ENCODE measurements around the gene COL23A1.
A peak's percentile ranks its signal among the peaks of the same experiment; 100 is the strongest.
"Not testable (repeated sequence)": the region's sequence is repeated elsewhere in the genome, so short reads cannot be mapped to it uniquely, and the experiment has no call there.

The COL23A1 gene

DNA sequence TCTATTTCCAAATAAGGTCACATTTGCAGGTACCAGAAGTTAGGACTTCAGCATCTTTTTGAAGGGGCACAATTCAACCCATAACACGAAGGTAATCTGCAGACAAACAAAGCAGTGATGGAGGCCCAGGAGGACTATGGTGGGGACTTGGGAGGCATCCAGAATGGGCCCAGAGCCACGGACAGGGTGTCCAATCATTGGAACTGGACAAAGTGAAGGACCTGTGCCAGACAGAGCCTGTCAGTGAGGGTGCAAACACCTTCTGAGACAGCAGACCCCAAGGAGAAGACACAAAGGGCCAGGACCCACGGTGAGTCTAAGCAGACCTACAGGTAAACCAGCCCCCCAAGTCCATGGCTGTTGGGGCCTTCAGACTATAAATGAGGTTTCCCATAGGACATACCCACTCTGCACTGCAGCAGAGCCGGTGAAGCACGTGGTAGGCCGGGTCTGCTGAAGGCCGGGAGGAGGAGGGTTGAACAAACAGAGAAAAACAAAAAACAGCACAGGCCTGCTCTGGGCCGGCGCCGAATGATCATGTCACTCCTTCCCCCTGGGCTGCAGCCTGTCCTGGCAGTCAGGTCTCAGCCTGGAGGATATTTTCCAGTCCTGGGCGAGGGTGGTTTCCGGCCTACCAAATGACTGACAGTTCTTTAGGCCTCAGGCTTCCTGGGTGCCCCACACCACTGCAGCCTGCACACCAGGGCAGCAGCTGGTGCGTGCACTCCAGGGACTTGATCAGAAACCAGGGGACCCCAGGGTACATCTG lies 84.4 kb downstream of the COL23A1 start:
- no peak for DNase-seq (ENCODE audit: low spot score)

DNA sequence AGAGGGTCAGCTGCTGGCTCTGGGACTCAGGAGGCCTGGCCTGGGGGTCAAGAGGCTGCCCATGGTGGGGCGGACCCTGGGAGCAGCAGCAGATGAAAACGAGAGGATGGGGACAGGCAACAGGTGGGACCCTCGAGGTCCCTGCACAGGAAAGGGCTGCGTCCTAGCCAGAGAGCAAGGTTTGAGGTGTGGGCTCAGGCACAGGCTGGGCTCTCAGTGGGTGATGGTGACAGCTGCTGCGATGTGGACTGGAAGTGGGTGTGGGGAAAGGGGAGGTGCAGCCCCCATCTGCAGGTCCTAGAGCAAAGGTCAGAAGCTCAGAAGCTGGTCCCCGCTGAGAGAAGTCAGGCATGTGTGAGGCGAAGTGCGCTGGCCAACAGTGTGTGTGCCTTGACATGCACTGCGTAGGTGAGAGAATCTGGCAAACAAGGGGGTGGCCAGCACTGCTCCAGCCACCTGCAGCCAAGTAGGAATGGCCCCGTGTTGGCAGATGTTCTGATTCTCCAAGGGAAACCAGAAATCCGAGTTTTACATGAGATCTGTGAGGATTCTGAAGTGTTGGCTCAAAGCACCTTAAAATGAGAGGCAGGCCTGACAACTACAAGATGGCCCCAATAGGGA lies 85.7 kb downstream of the COL23A1 start:
- DNase-seq (ENCODE audit: low spot score): no peak

DNA sequence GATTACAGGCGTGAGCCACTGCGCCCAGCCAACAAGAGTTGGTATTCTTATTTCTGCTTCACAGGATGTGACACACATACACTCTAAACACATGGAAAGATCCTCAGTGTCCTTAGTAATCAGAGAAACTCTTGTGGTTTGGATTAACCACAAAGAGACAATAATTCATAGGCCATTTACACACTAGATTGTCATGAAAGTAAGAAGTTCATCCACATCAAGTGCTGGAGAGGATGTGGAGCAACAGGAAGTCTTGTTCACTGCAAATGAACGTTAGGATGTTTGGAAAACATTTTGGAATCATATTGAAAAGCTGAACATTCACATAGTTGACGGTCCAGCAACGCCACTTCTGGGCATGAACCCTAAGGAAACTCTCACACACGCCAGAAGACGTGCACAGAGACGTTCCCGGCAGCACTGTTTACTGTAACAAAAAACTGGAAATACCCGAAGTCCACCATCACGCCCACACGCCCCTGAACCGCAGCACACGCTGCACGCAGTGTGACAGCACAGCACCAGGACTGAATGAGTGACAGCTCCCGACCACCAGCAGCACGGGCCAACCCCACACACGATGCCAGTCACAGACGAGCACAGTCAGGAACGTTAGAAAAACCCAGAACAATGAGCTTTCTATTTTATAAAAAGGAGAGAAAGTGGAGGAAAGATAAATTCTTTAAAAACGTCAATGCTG lies 87.6 kb downstream of the COL23A1 start:
- no peak for DNase-seq (ENCODE audit: low spot score)

DNA sequence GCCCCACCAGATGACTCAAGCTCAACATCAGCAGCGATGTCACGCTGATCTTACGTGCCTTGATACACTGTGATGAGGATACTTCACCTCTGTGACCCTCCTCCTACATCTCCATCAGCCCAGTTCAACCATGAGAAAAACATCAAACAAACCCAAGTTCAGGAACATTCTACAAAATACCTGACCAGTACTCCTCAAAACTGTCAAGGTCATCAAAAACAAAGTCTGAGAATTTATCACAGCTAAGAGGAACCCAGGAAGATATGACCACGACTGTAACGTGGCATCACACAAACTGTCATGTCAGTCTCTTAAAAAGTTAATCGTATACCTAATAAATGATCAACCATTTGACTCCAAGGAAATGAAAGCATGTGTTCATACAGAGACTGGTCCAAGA lies 90.8 kb downstream of the COL23A1 start:
- DNase-seq (ENCODE audit: low spot score): no peak

DNA sequence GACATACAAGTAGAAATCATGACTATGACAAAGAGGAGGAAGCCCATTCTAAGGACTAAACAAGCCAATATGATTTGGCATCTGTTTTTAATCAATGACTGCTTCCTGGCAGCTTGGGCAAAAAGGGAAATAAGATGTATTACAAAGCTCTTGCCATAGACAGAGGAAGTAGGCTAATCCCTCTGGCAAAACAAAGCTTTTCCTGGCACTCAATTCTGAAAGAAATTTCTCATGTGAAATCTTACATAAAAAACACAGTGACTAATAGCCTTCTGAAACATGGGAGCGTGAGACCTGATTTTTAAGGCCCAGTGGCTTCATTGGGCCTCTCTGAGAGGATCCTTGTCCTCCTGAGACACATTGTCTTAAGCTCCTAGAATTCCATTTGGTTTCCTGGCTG lies 93.6 kb downstream of the COL23A1 start:
- DNase-seq (ENCODE audit: low spot score): peak; percentile 53

DNA sequence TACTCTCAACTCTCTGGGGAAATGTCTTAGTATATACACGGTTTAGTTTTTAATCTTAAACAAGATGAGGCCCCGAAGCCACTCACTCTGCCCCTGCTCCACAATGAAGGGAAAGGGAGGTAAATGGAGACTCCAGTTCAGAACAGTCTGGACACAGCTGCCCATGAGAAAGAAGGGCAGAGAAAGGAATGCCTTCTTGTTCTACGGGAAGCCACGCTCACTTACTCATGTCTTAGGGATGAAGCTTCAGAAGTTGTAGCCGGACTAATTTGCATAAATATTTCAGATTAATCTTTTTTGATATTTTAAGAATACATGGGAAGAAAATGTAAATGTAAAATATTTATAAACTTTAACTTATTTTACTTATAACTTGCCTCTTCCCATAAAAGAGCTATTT lies 94.0 kb downstream of the COL23A1 start:
- no peak for DNase-seq (ENCODE audit: low spot score)

DNA sequence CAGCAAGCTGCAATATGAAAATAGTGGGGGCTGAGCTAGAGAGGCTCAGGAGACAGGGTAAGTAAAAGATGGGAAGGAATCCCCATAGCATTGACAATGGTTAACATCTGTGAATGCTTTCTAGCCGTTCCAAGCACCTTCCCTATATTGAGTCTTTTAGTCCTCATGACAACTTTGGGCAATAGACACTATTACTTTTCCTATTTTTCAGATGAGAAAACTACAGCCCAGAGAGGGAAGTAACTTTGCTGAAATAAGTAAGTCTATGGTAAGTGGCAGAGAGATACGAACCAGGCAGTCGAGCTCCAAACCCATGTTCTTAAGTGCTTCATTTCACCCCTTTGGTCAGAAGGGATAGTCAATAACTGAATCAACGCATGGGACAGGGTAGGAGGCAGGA lies 94.5 kb downstream of the COL23A1 start:
- DNase-seq (ENCODE audit: low spot score): no peak

DNA sequence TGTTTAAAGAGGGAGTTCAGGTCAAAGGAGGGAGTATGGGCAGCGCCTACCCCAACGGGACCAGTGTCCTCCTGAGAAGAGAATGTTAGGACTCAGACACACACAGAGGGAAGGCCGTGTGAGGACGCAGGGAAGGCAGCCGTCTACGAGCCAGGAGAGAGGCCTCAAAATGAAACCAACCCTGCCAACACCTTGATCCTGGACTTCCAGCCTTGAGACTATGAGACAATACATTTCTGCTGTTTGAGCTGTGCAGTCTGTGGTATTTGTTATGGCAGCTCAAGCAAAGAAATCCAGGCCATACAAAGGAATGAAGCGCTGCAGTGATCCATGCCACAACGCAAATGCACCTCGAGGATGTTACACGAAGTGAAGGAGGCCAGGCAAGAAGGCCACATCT lies 97.9 kb downstream of the COL23A1 start:
- no peak for DNase-seq (ENCODE audit: low spot score)

DNA sequence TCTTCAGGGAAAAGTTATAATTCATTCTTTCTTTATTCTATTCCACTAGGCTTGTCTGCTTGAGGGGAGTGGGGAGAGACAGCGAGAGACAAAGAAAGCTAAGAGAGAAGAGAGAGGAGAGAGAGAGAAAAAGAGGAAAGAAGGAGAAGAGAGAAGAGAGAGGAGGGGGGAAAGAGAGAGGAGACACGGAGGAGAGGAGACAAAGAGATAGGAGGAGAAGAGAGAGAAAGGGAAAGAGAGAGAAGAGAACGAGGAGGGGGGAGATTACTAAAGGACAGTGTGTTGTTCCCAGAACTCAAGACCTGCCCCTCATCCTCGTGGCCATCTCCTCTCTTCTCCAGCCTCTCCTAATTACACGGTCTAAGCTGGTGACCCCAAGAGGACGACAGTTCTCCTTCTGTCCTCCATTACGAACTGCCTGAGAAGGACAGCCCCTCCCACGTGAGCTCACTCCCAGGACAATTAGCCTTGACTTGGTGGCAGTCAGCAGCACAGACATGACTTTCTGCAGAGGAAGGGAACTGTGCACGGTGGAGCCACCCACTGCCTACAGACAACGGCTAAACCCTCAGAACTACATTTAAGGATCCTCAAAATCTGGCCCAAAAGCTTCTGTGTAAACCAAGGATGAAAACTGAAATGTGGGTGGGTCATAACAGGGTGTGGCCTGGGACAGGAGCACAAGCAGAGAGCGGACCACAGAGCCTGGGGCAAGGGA lies 99.1 kb downstream of the COL23A1 start:
- no peak for DNase-seq (ENCODE audit: low spot score)

DNA sequence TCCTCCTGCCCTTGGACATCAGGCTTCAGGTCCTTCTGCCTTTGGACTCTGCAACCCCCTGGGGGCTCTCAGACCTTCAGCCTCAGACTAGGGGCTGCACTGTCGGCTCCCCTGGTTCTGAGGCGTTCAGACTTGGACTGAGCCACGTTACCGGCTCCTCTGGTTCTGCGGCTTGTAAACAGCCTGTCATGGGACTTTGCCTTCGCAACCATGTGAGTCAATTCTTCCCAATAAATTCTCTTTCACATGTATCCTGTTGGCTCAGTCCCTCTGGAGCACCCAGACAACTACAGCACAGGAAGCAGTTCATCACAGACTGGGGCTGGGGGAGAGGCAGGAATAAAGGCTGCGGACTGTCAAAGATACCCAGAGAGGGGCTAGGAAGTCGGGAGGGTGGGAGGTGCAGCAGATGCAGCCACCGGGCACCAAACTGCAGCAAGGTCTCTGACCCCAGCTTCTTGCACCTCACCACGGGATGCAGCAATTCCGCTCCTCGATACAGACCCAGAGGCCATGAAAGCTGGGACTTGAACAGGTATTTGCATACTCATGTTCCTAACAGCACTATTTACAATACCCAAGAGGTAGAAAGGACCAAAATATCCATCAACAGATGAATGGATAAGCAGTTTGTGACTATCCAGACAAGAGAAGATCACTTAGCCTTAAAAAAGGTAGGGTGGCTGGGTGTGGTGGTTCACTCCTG lies 100.8 kb downstream of the COL23A1 start:
- DNase-seq (ENCODE audit: low spot score): no peak

DNA sequence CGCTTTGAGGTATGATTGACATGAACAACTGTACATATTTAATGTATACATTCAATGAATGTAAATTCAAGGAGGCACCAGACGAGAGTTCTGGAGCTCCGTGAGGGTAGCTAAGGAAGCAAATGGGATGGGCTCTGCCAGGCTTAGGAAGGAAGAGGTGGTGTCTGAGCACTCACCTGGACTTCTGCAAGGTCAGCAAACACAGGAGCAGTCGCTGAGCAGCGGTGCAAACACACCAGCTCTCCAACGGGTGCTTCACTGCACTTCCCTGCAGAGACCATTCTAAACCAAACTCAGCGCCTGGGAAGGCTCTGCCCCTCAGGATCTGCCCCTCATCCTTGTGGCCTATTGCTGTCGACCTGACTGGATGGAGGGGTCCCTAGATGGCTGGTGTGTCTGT lies 101.5 kb downstream of the COL23A1 start:
- DNase-seq (ENCODE audit: low spot score): no peak

DNA sequence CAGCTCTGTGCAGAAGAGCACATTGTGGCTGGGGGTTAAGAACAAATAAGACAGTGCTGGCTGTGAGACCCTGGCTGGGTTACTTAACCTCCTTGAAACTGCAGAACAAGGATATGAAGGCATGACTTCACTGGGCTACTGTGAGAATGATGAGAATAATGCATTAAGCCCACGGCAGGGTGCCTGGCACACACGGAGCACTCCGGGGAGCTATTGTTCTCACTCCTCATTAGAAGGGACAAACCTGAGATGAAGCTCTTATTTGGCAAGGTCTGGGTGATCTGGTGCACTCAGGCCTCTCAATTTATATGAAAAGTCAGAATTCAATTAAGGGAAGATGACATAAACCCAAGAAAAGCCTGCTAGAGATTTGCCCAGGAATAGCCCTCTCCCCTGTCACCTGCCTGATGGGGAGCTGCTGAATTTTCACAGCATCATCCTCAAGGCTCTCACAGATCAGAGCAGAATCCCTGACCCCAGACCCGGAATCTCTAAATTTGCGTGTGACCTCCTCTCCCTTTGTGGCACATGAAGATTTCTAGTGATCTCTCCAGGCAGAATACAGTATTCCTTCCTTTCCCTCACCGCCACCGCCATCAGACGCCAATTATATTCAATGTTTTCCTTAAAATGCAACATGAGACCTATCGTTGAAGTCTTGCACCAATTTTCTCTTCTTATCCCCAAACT lies 102.1 kb downstream of the COL23A1 start:
- DNase-seq (ENCODE audit: low spot score): no peak

DNA sequence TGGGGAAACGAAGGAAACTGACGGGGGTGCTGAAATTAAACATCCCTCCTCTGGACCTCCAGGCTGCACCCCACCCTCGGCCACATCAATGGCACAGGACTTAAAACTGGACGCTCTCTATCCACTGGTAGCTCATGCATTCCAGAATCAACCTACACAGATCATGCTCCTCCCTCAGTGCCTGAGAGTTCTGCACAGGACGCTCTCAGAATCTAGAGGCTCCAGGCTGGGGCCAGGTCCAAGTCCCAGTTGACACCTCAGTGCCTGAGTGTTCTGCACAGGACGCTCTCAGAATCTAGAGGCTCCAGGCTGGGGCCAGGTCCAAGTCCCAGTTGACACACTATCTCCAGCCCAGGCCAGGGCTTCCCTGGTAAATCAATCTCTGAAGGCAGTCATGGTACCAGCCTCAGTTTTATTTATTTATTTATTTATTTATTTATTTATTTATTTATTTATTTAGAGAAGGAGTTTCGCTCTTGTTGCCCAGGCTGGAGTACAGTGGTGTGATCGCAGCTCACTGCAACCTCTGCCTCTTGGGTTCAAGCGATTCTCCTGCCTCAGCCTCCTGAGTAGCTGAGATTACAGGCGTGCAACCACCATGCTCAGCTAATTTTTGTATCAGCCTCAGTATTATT lies 103.2 kb downstream of the COL23A1 start:
- not testable (repeated sequence) for DNase-seq (ENCODE audit: low spot score)

DNA sequence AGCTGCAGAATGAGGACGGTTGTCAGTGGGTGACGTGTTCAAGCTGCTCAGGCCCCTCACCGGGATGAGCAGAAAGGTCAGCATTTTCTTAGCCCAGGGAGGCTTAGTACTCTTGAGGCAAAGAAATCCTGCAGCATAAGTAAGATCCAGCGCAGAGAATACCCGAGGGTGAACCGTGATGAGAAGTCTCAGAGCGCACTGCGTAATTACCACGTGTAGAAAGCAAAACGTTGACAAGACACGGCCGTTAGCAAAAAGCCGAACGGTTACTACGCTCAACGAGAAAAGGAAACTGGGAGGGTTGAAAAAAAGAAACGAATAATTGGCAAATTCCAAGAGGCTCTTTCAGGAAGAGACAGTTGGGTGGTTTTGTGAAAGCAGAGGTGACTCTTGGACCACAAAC lies 104.0 kb downstream of the COL23A1 start:
- no peak for DNase-seq (ENCODE audit: low spot score)

DNA sequence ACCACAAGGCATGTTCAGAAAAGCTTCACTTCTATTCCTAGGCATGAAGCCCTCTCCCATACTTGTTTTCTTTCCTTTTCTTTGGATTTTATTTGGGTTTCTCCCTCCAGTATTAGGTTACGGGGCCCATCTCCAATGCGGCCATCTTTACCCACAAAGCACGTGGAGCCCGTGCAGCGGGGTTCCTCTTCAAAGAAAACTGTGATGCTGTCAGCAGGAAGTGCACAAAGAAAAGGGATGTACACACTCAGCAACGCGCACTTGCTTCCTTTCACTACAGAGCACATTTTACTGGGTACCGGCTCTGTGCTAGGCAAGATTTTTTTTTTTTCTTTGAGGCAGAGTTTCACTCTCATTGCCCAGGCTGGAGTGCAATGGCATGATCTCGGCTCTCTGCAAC lies 106.6 kb downstream of the COL23A1 start:
- DNase-seq (ENCODE audit: low spot score): peak; percentile 28

DNA sequence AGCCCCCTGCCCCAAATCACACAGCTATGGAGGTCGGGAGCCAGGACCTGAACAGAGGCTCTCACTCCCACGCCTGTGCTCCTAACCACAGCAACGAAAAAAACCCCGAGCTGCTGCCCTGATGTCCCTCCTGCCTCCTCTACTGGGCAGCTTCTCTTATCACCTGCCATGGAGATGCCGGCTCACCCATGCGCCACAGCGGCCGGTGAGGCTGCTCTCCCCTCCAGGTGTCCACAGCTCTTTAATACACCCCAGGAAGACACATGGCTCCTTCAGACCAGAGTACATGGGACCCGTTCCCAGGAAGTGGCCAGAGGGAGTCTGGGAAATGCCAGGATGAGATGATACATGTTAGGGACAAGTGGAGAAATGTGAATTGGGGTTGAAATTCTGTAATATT lies 110.9 kb downstream of the COL23A1 start:
- no peak for DNase-seq (ENCODE audit: low spot score)

DNA sequence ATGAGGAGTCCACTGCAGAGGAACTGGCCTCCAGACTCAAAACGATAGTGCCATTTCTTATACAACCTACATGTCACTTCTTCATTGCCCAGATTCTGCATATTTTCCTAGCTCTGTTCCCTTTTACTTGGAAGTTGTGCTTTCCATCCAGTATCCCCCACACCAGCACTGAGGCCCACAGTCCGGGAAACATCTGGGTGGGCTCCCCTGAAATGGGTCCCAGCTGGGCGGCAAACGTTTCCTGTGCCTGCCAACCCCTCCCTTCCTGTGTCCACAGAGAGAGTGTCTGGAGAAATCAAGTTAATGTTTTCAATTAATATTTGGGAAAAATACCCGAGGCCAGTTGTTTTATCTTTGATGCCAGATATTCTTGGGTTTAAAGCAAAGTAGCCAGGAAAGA lies 111.8 kb downstream of the COL23A1 start:
- no peak for DNase-seq (ENCODE audit: low spot score)

DNA sequence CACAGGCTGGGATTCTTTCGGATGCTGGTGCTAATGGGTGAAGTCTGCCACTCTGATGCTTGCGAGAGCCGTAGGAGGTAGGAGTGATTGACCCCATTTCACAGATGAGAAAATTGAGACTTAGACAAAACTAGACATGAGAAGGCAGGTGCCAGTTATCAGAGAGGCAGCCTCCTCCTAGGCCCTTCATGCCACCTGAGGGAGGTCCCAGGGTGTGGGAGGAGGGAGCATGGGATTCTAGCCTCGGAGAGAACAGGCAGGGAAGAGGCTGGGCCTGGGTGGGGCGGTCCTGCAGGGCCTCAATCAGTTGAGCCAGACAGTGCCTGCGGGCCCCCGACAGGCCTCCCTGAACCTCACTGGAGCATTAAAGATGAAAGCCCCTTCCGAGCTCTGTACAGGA lies 112.4 kb downstream of the COL23A1 start:
- DNase-seq (ENCODE audit: low spot score): no peak

DNA sequence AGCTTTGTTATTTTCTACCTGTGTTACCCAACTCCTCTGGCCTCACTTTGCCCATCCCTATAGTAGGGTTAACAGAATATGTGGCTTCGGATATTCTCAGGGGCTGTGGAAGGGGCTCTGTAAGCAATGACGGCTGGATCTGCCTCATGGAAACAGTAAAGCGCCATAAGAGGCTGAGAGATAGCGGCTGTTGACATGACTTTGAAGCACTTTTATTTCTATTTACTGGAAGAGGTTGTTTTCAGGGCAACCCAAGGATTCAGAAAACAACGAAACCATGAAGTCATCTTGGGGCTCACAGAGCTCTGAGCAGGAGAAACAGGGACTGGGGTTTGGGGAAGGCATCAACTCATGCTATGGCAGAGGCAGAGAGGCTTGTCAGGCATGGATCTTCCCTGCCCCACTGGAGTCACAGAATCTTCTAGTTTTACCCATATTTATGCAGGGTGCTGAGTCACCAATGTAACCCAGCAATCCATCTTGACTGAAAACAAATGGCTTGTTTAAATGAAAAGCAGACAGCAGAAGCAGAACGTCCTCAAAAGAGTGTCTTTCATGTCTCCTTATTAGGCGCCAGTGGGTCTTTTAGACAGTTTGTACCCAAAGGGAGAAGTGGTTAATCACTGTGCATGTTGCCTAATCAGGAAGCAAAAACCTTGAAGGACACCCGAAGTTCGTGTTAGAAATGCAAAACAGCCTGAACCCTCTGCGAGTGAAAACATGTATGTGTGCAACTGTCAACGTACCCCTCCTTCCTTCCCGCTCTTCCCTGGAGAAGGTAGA lies 113.0 kb downstream of the COL23A1 start:
- DNase-seq (ENCODE audit: low spot score): no peak

DNA sequence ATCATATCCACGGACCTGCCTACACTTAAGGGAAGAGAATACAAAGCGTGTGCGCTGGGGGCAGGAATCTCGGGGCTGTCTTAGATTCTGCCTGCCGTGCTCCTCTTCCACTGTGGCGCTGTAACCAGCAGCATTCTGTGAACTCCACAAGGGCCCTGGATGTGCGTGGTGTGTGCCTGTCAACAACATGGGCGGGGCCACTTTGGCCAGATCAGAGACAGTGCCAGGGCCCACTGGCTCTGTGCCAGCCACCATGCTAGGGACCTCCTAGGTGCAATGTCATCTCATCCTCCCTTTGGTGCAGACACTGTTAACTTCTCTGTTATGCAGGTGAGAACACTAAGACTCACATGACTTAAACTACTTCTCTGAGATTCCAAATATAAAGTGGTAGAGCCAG lies 113.7 kb downstream of the COL23A1 start:
- DNase-seq (ENCODE audit: low spot score): no peak
